VCaP (cell line): ENCODE measurements around the gene RNF152.
A peak's percentile ranks its signal among the peaks of the same experiment; 100 is the strongest.

Source experiments
- H3K27ac ChIP-seq: fragments of 450-650 bp; 2 replicates; pipeline ENCODE4 v1.5.1; 2017
- CTCF ChIP-seq: fragments of 450-650 bp; conservative IDR thresholded peaks from 2 replicates; pipeline ENCODE4 v1.5.1; 2017; ENCODE audit warnings: mild to moderate bottlenecking, moderate library complexity

Gene RNF152

GRCh38 chr18:61892683-61893308, at the start of gene RNF152:
Gene RNF152, minus strand, starts transcription at chr18:61893007. Its CDS starts 76,544 bp downstream, at chr18:61816463.
- peak within 1 kb of the TSS; percentile 66 for H3K27ac ChIP-seq
- TF ChIP-seq CTCF: 0 out of 2 replicates have a peak, but pooled peaks have one; percentile 16

DNA sequence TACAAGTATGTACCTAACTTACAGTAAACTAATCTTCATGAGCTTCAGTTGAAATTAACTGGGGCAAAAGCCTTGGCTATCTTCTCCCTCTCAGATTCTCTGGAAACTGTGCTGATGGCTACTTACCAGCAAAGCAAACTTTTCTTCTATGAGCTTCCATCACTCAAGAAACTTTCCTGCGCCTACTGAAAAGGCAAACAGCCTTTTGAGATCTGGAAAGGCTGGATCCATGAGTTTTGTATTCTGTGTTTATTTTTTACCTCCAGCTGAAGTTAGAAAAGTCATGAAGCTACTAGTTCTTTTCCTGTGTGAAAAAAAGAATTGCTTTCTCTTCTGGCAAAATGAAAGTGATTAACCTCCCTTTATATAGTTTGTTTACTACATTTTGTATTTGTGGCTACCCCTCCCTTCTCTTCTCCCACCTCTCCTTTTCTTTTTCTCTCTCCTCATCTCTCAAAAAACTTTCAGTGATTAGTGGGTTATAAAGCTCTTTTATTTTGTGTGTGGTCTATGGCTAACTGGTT, 49.2 kb upstream of the RNF152 start:
- TF ChIP-seq CTCF: no peak
- no peak overlapping the region for H3K27ac ChIP-seq

DNA sequence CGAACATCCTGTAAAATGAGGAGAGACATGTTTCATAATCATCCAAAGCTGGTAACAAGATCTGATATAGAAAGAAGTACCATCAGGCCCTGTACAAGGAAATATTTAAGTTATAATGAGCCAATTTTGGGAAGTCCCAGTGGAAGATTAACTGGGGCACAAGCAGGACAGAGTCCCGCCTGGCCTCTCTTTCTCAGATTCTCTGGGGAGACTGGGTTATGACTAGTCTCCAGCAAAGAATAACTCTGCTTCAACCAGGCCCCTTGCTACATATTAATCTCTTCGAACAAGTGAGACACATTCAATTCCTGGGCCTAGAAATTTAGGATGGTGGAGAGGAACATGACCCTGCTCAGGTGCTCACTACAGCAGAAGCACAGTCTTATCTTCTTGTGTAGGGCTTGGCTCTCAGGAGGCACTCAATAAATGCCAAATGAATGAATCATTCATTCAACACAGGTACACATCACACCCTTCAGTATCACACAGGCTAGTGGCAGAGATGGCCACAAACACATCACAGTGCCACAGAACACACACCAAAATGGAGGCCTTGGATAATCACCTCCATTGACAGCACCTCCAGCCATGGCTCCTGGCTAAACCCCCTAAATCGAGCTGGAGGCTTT, 46.4 kb upstream of the RNF152 start:
- TF ChIP-seq CTCF: no peak
- no peak overlapping the region for H3K27ac ChIP-seq

- H3K27ac ChIP-seq: no peak overlapping the region
- TF ChIP-seq CTCF: no peak
Observed at GRCh38 chr18:61935362-61935761, 42.6 kb upstream of the RNF152 start.

DNA sequence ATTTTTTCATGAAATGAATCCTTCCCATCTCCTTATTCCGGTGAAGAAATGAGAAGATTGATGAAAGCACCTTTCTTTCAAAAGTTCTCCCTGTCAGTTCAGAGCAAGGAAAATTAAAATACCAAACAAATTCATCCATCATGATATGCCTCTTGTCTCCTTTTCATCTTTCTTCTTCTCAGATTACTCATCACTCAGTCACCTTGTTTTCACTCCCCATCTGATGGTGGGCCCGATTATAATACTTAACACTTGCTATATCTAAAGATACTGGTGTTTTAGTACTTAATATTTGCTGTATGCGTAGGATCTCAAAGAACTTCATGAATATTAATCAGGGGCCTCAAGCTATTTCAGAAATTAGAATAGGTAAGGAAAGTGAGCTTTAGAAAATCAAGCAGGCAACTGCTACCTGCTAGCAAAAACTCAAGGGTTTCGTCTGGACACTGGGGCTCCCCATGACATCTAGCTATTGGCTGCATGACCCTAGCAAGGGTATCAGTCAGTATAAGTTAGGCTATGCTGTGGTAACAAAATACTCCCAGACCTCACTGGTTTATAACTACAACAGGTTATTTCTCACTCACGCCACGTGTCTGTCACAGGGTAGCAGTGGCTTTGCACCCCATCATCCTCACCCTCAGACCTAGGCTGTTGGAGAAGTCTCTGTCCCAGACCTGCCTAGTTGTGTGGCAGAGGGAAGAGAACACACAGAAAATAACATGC, 39.0 kb upstream of the RNF152 start:
- no peak for TF ChIP-seq CTCF
- no peak overlapping the region for H3K27ac ChIP-seq

- no peak overlapping the region for H3K27ac ChIP-seq
- no peak for TF ChIP-seq CTCF
Observed at GRCh38 chr18:61929881-61930640, 37.3 kb upstream of the RNF152 start.

DNA sequence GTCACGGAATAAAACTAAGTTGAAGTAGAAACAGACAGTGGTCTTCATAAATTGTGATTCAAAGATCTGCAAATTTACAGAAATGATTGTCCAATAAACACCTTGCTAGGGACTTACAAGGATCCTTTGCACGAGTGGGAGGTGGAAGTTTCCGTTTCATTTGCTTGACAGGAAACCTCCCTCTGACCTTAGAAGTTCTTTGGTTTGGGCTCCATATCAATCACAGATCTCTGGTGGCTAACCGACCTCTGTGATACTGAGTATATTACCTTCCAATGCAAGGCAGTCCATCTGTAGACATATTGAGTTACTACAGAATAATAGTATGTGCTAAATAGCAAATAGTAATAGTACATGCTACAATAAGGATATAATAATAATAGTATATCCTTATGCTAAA, 33.7 kb upstream of the RNF152 start:
- H3K27ac ChIP-seq: no peak overlapping the region
- no peak for TF ChIP-seq CTCF
